NCI-H2227 (cell line): ENCODE measurements around the gene QRFP.

Source experiments
- DNase-seq: peaks from one replicate; lab custom pipeline; 2025; ENCODE audit not compliant: unreplicated experiment; lab: John Stamatoyannopoulos, UW

Gene QRFP

GRCh38 chr9:130904070-130905044, 7.7 kb upstream of the QRFP start:
- no peak for DNase-seq

GRCh38 chr9:130903194-130904069, 6.8 kb upstream of the QRFP start:
- no peak for DNase-seq

GRCh38 chr9:130902204-130903185, 5.9 kb upstream of the QRFP start:
- no peak for DNase-seq

- no peak for DNase-seq
Observed at GRCh38 chr9:130901498-130902203, 5.0 kb upstream of the QRFP start.

GRCh38 chr9:130900701-130901497, 4.3 kb upstream of the QRFP start:
- no peak for DNase-seq

GRCh38 chr9:130899051-130899748, 2.6 kb upstream of the QRFP start:
- DNase-seq = no peak

- DNase-seq = no peak
Observed at GRCh38 chr9:130898552-130898852, 1.9 kb upstream of the QRFP start.

- no peak for DNase-seq
Observed at GRCh38 chr9:130897848-130898551, 1.4 kb upstream of the QRFP start.

GRCh38 chr9:130897105-130897751, 616 bp upstream of the QRFP start:
- DNase-seq = no peak

- DNase-seq = no peak
Observed at GRCh38 chr9:130895481-130896232, 955 bp downstream of the QRFP start.

- no peak for DNase-seq
Observed at GRCh38 chr9:130895038-130895437, 1.6 kb downstream of the QRFP start.

GRCh38 chr9:130894546-130894945, 2.1 kb downstream of the QRFP start:
- DNase-seq = no peak

- no peak for DNase-seq
Observed at GRCh38 chr9:130893341-130894101, 3.1 kb downstream of the QRFP start.

GRCh38 chr9:130892477-130893304, 3.9 kb downstream of the QRFP start:
- DNase-seq = no peak
